ENCODE data around the gene KXD1.

- no peak for TF ChIP-seq CTCF (IDR thresholded peaks at IDR 0.05)
- no peak for TF ChIP-seq POLR2A (IDR thresholded peaks at IDR 0.05)
These were observed 49.1 kb upstream of the KXD1 start for GRCh38 chr19:18508585-18508984.

Data from Peyer's patch (tissue), 4 donors.